ENCODE results near the gene PRTFDC1.
A peak's percentile ranks its signal among the peaks of the same experiment; 100 is the strongest.
"Not testable (repeated sequence)": the region's sequence is repeated elsewhere in the genome, so short reads cannot be mapped to it uniquely, and the experiment has no call there.

PRTFDC1 gene

GRCh38 chr10:24965051-24965450, 12.6 kb upstream of the PRTFDC1 start:
- no peak for DNase-seq (ENCODE audit: low read depth, low spot score)
- Histone ChIP-seq H3K4me1 (ENCODE audit: control insufficient read depth, insufficient read depth, low read length) (no peaks in the 10 kb centered on the region), H3K36me3 (ENCODE audit: control insufficient read depth, insufficient read depth, low read length) (no peaks in the 10 kb centered on the region), H3K9me3 (ENCODE audit: control insufficient read depth, insufficient read depth, low read length) (no peaks in the 10 kb centered on the region), H3K27ac (ENCODE audit: low read length) (no peak overlapping the region), H3K4me3 (ENCODE audit: low read length) (no peak overlapping the region), H3K27me3 (ENCODE audit: control insufficient read depth, insufficient read depth, low read length) (no peaks in the 10 kb centered on the region)
- no CpG with 5 or more reads among the region's 3 CpGs for WGBS (ENCODE audit: insufficient coverage, insufficient read length)

GRCh38 chr10:24963521-24964041, 11.2 kb upstream of the PRTFDC1 start:
- Histone ChIP-seq H3K27ac (ENCODE audit: low read length) (no peak overlapping the region), H3K4me1 (ENCODE audit: control insufficient read depth, insufficient read depth, low read length) (no peaks in the 10 kb centered on the region), H3K27me3 (ENCODE audit: control insufficient read depth, insufficient read depth, low read length) (no peaks in the 10 kb centered on the region), H3K4me3 (ENCODE audit: low read length) (no peak overlapping the region), H3K9me3 (ENCODE audit: control insufficient read depth, insufficient read depth, low read length) (no peaks in the 10 kb centered on the region), H3K36me3 (ENCODE audit: control insufficient read depth, insufficient read depth, low read length) (no peaks in the 10 kb centered on the region)
- DNase-seq (ENCODE audit: low read depth, low spot score) = no peak
- WGBS (ENCODE audit: insufficient coverage, insufficient read length) = no CpG with 5 or more reads among the region's 5 CpGs

- Histone ChIP-seq H3K27me3 (ENCODE audit: control insufficient read depth, insufficient read depth, low read length) (no peaks in the 10 kb centered on the region), H3K4me3 (ENCODE audit: low read length) (no peak overlapping the region), H3K9me3 (ENCODE audit: control insufficient read depth, insufficient read depth, low read length) (no peaks in the 10 kb centered on the region), H3K36me3 (ENCODE audit: control insufficient read depth, insufficient read depth, low read length) (no peaks in the 10 kb centered on the region), H3K27ac (ENCODE audit: low read length) (no peak overlapping the region), H3K4me1 (ENCODE audit: control insufficient read depth, insufficient read depth, low read length) (no peaks in the 10 kb centered on the region)
- DNase-seq (ENCODE audit: low read depth, low spot score) = no peak
- no CpG with 5 or more reads among the region's 3 CpGs for WGBS (ENCODE audit: insufficient coverage, insufficient read length)
These were observed 10.6 kb upstream of the PRTFDC1 start for GRCh38 chr10:24962995-24963394.

- Histone ChIP-seq H3K9me3 (ENCODE audit: control insufficient read depth, insufficient read depth, low read length) (no peaks in the 10 kb centered on the region), H3K4me1 (ENCODE audit: control insufficient read depth, insufficient read depth, low read length) (no peaks in the 10 kb centered on the region), H3K27ac (ENCODE audit: low read length) (no peak overlapping the region), H3K4me3 (ENCODE audit: low read length) (no peak overlapping the region), H3K27me3 (ENCODE audit: control insufficient read depth, insufficient read depth, low read length) (no peaks in the 10 kb centered on the region), H3K36me3 (ENCODE audit: control insufficient read depth, insufficient read depth, low read length) (no peaks in the 10 kb centered on the region)
- WGBS (ENCODE audit: insufficient coverage, insufficient read length) = no CpG with 5 or more reads among the region's 4 CpGs
- DNase-seq (ENCODE audit: low read depth, low spot score) = no peak
These were observed 9.2 kb upstream of the PRTFDC1 start for GRCh38 chr10:24961582-24961981.

GRCh38 chr10:24959382-24959730, 7.0 kb upstream of the PRTFDC1 start:
- no CpG with 5 or more reads among the region's 3 CpGs for WGBS (ENCODE audit: insufficient coverage, insufficient read length)
- H3K4me1 ChIP-seq (ENCODE audit: control insufficient read depth, insufficient read depth, low read length) = no peaks in the 10 kb centered on the region

GRCh38 chr10:24958721-24959381, 6.4 kb upstream of the PRTFDC1 start:
- Histone ChIP-seq H3K27ac (ENCODE audit: low read length) (no peak overlapping the region), H3K4me3 (ENCODE audit: low read length) (no peak overlapping the region)

More at GRCh38 chr10:24959382-24959730, 7.0 kb upstream of the PRTFDC1 start:
- no peaks in the 10 kb centered on the region for H3K9me3 ChIP-seq (ENCODE audit: control insufficient read depth, insufficient read depth, low read length)
- DNase-seq (ENCODE audit: low read depth, low spot score) = no peak
- no peak overlapping the region for H3K4me3 ChIP-seq (ENCODE audit: low read length)
- no peaks in the 10 kb centered on the region for H3K36me3 ChIP-seq (ENCODE audit: control insufficient read depth, insufficient read depth, low read length)
- no peaks in the 10 kb centered on the region for H3K27me3 ChIP-seq (ENCODE audit: control insufficient read depth, insufficient read depth, low read length)
- H3K27ac ChIP-seq (ENCODE audit: low read length) = no peak overlapping the region

GRCh38 chr10:24958091-24958720, 5.8 kb upstream of the PRTFDC1 start:
- H3K4me3 ChIP-seq (ENCODE audit: low read length) = no peak overlapping the region
- H3K27me3 ChIP-seq (ENCODE audit: control insufficient read depth, insufficient read depth, low read length) = no peaks in the 10 kb centered on the region
- H3K27ac ChIP-seq (ENCODE audit: low read length) = no peak overlapping the region
- no peak for DNase-seq (ENCODE audit: low read depth, low spot score)
- no peaks in the 10 kb centered on the region for H3K9me3 ChIP-seq (ENCODE audit: control insufficient read depth, insufficient read depth, low read length)
- H3K36me3 ChIP-seq (ENCODE audit: control insufficient read depth, insufficient read depth, low read length) = no peaks in the 10 kb centered on the region
- peaks cover 5% of the 10 kb centered on the region; the same call in 1 of the 2 replicates for H3K4me1 ChIP-seq (ENCODE audit: control insufficient read depth, insufficient read depth, low read length)
- no CpG with 5 or more reads among the region's 4 CpGs for WGBS (ENCODE audit: insufficient coverage, insufficient read length)

More at GRCh38 chr10:24958721-24959381, 6.4 kb upstream of the PRTFDC1 start:
- Histone ChIP-seq H3K36me3 (ENCODE audit: control insufficient read depth, insufficient read depth, low read length) (no peaks in the 10 kb centered on the region), H3K27me3 (ENCODE audit: control insufficient read depth, insufficient read depth, low read length) (no peaks in the 10 kb centered on the region), H3K9me3 (ENCODE audit: control insufficient read depth, insufficient read depth, low read length) (no peaks in the 10 kb centered on the region), H3K4me1 (ENCODE audit: control insufficient read depth, insufficient read depth, low read length) (peaks cover under 1% of the 10 kb centered on the region; the same call in 1 of the 2 replicates)
- DNase-seq (ENCODE audit: low read depth, low spot score) = no peak
- no CpG with 5 or more reads among the region's 5 CpGs for WGBS (ENCODE audit: insufficient coverage, insufficient read length)

- not testable (repeated sequence) for H3K4me3 ChIP-seq (ENCODE audit: low read length); H3K27me3 ChIP-seq (ENCODE audit: control insufficient read depth, insufficient read depth, low read length); H3K36me3 ChIP-seq (ENCODE audit: control insufficient read depth, insufficient read depth, low read length); H3K9me3 ChIP-seq (ENCODE audit: control insufficient read depth, insufficient read depth, low read length); DNase-seq (ENCODE audit: low read depth, low spot score); H3K27ac ChIP-seq (ENCODE audit: low read length); H3K4me1 ChIP-seq (ENCODE audit: control insufficient read depth, insufficient read depth, low read length)
- no CpG with 5 or more reads among the region's 6 CpGs for WGBS (ENCODE audit: insufficient coverage, insufficient read length)
These were observed 5.2 kb upstream of the PRTFDC1 start for GRCh38 chr10:24957624-24958051.

- no peak for DNase-seq (ENCODE audit: low read depth, low spot score)
- Histone ChIP-seq H3K4me3 (ENCODE audit: low read length) (no peak overlapping the region), H3K27me3 (ENCODE audit: control insufficient read depth, insufficient read depth, low read length) (no peaks in the 10 kb centered on the region), H3K36me3 (ENCODE audit: control insufficient read depth, insufficient read depth, low read length) (no peaks in the 10 kb centered on the region), H3K9me3 (ENCODE audit: control insufficient read depth, insufficient read depth, low read length) (no peaks in the 10 kb centered on the region), H3K4me1 (ENCODE audit: control insufficient read depth, insufficient read depth, low read length) (peaks cover 5% of the 10 kb centered on the region; the same call in 1 of the 2 replicates), H3K27ac (ENCODE audit: low read length) (no peak overlapping the region)
- no CpG with 5 or more reads among the region's 11 CpGs for WGBS (ENCODE audit: insufficient coverage, insufficient read length)
These were observed 1.3 kb upstream of the PRTFDC1 start for GRCh38 chr10:24953675-24954074.

GRCh38 chr10:24952707-24953645, 570 bp upstream of the PRTFDC1 start:
- no CpG with 5 or more reads among the region's 53 CpGs for WGBS (ENCODE audit: insufficient coverage, insufficient read length)
- peak; percentile 31 for DNase-seq (ENCODE audit: low read depth, low spot score)
- H3K27ac ChIP-seq (ENCODE audit: low read length) = no peak overlapping the region
- H3K4me1 ChIP-seq (ENCODE audit: control insufficient read depth, insufficient read depth, low read length) = peaks cover 5% of the 10 kb centered on the region; the same call in 1 of the 2 replicates
- H3K36me3 ChIP-seq (ENCODE audit: control insufficient read depth, insufficient read depth, low read length) = no peaks in the 10 kb centered on the region
- H3K27me3 ChIP-seq (ENCODE audit: control insufficient read depth, insufficient read depth, low read length) = no peaks in the 10 kb centered on the region
- H3K9me3 ChIP-seq (ENCODE audit: control insufficient read depth, insufficient read depth, low read length) = no peaks in the 10 kb centered on the region
- H3K4me3 ChIP-seq (ENCODE audit: low read length) = peak overlapping the region; percentile 41; the same call in 1 of the 2 replicates
